Tibial nerve (tissue), 4 donors: ENCODE data around the gene ONECUT1.
"Not testable (repeated sequence)": the region's sequence is repeated elsewhere in the genome, so short reads cannot be mapped to it uniquely, and the experiment has no call there.

ENCODE experiments used
- CTCF ChIP-seq, 5 experiments: fragments of 200-600 bp in 3 of 5; fragments of 450-650 bp in 2 of 5; sonication (generic) in 3 of 5; IDR thresholded peaks; one replicate each; pipeline ENCODE4 v1.5.1; 2016 to 2019; ENCODE audit warnings: antibody characterized with exemption in 5 of 5, mild to moderate bottlenecking in 3 of 5, moderate library complexity in 2 of 5
- EP300 ChIP-seq, 2 donors: sonication (generic); formaldehyde crosslinking; IDR thresholded peaks; one replicate each; pipeline ENCODE4 v1.6.1; 2017; ENCODE audit warnings: antibody characterized with exemption in 2 of 2, mild to moderate bottlenecking in 1 of 2

GRCh38 chr15:52815899-52816298 lies 25.8 kb upstream of the ONECUT1 start:
- not testable (repeated sequence) for TF ChIP-seq CTCF, EP300 (IDR thresholded peaks at IDR 0.05)
